CD8-positive, alpha-beta memory T cell (primary cell): ENCODE measurements around the gene RRAS. TPM values are rescaled to one million over a fixed set of nuclear protein-coding genes. Genes with fewer than 3 reads are reported as not detected.
A peak's percentile ranks its signal among the peaks of the same experiment; 100 is the strongest.

Source experiments
- CTCF ChIA-PET: fragments of 350-600 bp; sonication (Branson Sonifier 250); formaldehyde crosslinking; loops from one replicate; lab custom pipeline; 2021; ENCODE audit warnings: antibody characterized with exemption; lab: Charles Lee
- POLR2A ChIA-PET: fragments of 350-600 bp; sonication (Branson Sonifier 250); formaldehyde crosslinking; loops from one replicate; lab custom pipeline; 2021; ENCODE audit warnings: antibody characterized with exemption; lab: Charles Lee
- DNase-seq, 5 donors: peaks; one replicate each; pipeline versions ENCODE4 v3.0.0 to v3.0.0-alpha.2; 2020 to 2022; ENCODE audit warnings: mixed read lengths in 1 of 5
- H3K27ac ChIP-seq: one replicate; pipeline ENCODE4 v1.7.0; 2013; ENCODE audit warnings: low read depth, mild to moderate bottlenecking, low read length, moderate library complexity
- H3K27me3 ChIP-seq: 2 replicates; pipeline ENCODE4 v1.7.0; 2013; ENCODE audit warnings: low read length, mild to moderate bottlenecking; ENCODE audit not compliant: insufficient read depth, poor library complexity, severe bottlenecking
- H3K36me3 ChIP-seq: 2 replicates; pipeline ENCODE4 v1.7.0; 2013; ENCODE audit warnings: mild to moderate bottlenecking, low read length, moderate library complexity; ENCODE audit not compliant: insufficient read depth
- H3K4me1 ChIP-seq: 2 replicates; pipeline ENCODE4 v1.7.0; 2013; ENCODE audit warnings: mild to moderate bottlenecking, low read length, moderate library complexity; ENCODE audit not compliant: insufficient read depth
- H3K4me3 ChIP-seq: 2 replicates; pipeline ENCODE4 v1.7.0; 2013; ENCODE audit warnings: mild to moderate bottlenecking, low read length
- H3K9me3 ChIP-seq: 2 replicates; pipeline ENCODE4 v1.7.0; 2013; ENCODE audit warnings: mild to moderate bottlenecking, low read length
- H3K27ac Mint-ChIP-seq, 8 donors: one replicate each; pipeline ENCODE4 v1.8.0; 2020 to 2021; ENCODE audit warnings: mixed read lengths in 8 of 8, mild to moderate bottlenecking in 6 of 8, inconsistent platforms in 3 of 8, moderate library complexity in 3 of 8
- H3K27me3 Mint-ChIP-seq, 2 donors: one replicate each; pipeline ENCODE4 v1.8.0; 2020 to 2021; ENCODE audit warnings: mixed read lengths in 2 of 2, mild to moderate bottlenecking in 1 of 2, moderate library complexity in 1 of 2
- H3K36me3 Mint-ChIP-seq, 3 donors: one replicate each; pipeline ENCODE4 v1.8.0; 2020 to 2021; ENCODE audit warnings: mixed read lengths in 3 of 3, inconsistent platforms in 1 of 3, mild to moderate bottlenecking in 1 of 3
- H3K4me1 Mint-ChIP-seq, 3 donors: one replicate each; pipeline ENCODE4 v1.8.0; 2020 to 2021; ENCODE audit warnings: mixed read lengths in 3 of 3, inconsistent platforms in 1 of 3, mild to moderate bottlenecking in 1 of 3
- H3K4me3 Mint-ChIP-seq, 7 donors: one replicate each; pipeline ENCODE4 v1.8.0; 2020 to 2021; ENCODE audit warnings: mixed read lengths in 7 of 7, mild to moderate bottlenecking in 6 of 7, moderate library complexity in 4 of 7, inconsistent platforms in 2 of 7
- H3K9me3 Mint-ChIP-seq, 5 donors: one replicate each; pipeline ENCODE4 v1.8.0; 2020 to 2022; ENCODE audit warnings: mixed read lengths in 5 of 5, mild to moderate bottlenecking in 3 of 5, moderate library complexity in 2 of 5, inconsistent platforms in 1 of 5
- polyA plus RNA-seq: library from polyadenylated mRNA; unstranded; fragments of 300-500 nt; fragmentation: Illumina TruSeq; gene quantifications from one replicate; pipeline ENCODE4 v1.2.3, GENCODE V29; 2021
- total RNA-seq, 2 experiments: library from RNA; stranded (reverse); gene quantifications; one replicate each; pipeline ENCODE4 v1.2.3, GENCODE V29; 2021

The RRAS gene
- total RNA-seq (1 to 10 TPM; 5.3 to 5.8 TPM), polyA plus RNA-seq (16.0 TPM)

DNA sequence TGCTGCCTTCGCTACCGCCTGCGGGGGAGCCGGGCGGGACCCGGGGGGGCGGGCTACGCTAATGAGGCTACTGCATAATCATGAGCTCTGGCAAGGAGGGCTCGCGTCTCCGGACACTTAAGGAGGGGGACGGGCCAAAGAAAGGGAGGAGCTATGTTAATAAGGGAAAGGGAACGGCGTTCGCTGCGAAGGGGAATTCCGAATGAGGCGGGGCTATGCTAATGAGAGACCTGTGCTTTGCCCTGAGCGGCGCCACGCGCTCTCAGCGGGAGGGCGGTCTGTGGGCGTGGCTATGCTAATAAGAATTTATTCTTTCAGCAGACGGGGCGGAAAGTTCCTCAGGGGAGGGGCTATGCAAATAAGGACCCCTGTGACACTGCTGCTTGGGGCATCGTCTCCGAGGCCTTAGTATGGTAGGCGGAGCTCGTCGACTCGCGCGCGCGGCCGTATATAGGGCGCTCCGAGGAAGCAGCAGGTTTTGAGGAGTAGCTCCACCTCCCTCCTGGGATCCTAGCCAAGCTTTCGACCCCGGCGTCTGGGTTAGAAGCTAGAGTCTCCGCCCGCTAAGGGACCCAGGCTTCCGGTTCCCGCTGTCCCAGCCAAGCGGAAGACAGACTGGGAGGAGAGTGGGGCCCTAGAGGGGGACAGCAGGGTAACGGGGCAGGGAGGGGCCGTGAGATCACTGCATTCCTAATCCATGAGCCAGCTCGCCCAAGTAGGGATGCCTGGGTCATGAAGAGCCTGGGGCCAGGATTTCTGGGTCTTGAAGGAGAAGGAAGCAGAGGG, at the start of gene RRAS:
TSS of gene RRAS (minus strand) at position 31 of the 786 bp plus-strand sequence. CDS start 45 bp downstream, outside the sequence.
- H3K36me3 Mint-ChIP-seq, result peaks cover 0 to 19% (median 0%) of the 10 kb centered on the region in 3 donors
- H3K4me3 Mint-ChIP-seq, result peak within 1 kb of the TSS; percentile 85 to 97 (median 95)
- no peaks in the 10 kb centered on the region for H3K36me3 ChIP-seq
- H3K27me3 Mint-ChIP-seq, result peaks cover 0 to 3% of the 10 kb centered on the region in 2 donors
- DNase-seq, result peak; percentile 99 to 100 (median 99)
- no peaks in the 10 kb centered on the region for H3K9me3 ChIP-seq
- H3K4me1 Mint-ChIP-seq, result peaks cover 52 to 67% (median 61%) of the 10 kb centered on the region in 3 donors
- peaks cover 37% of the 10 kb centered on the region for H3K4me1 ChIP-seq
- peak within 1 kb of the TSS; percentile 87 for H3K4me3 ChIP-seq
- ChIA-PET CTCF (interaction anchor here (0.9 to 2.7 kb wide), 13 partner anchors 15 to 236 kb away, joined by 3 to 18 read pairs (median 4); partner anchors contain the start of genes AKT1S1, BCL2L12, IRF3 and NOSIP), POLR2A (interaction anchor here (0.5 to 5.2 kb wide), 20 partner anchors 10 to 305 kb away, joined by 3 to 61 read pairs (median 4); partner anchors contain the start of genes AKT1S1, ALDH16A1, BCL2L12 and CD37)
- no peaks in the 10 kb centered on the region for H3K9me3 Mint-ChIP-seq
- H3K27ac ChIP-seq, result peak within 1 kb of the TSS; percentile 94
- H3K27ac Mint-ChIP-seq, result peak within 1 kb of the TSS; percentile 94 to 99 (median 98)
- no peaks in the 10 kb centered on the region for H3K27me3 ChIP-seq

- peak within 1 kb of the TSS in 5 of 8 donors; percentile 6 to 58 (median 50) for H3K27ac Mint-ChIP-seq
- peak in 1 of 5 donors; percentile 15 for DNase-seq
These were observed 49.5 kb upstream of the RRAS start, which contains the start of gene ADM5 for GRCh38 chr19:49689133-49690078. ADM5 (plus strand) TSS chr19:49689594; CDS start chr19:49689838, 244 bp downstream.

DNA sequence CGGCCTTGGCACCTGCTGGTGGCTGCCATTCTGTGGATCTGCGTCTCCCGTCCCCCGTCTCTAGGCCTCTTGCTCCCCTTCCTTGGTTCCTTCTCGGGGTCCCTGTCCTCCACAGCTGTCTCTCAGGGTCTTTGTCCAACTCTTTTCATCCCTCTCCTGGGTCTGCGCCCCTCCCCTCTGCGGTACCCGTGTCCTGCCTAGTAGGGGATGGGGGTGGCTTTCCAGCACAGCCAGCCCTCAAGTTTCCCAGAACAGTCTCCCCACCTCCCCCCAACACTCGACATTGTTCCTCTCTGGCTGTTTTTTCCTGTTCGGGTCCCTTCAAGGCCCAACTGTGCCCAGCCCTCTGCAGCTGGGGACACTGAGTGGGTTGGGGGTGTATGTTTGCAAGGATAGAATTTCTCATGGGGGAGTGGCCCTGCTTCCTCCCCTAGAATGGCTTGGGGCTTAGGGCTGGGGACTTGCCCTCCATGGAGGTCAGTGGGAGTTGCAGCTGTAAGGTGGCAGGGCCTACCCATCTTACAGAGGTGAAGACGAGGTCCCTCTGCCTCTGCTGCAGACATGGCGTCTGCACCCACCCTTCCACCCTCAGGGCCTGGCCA, 48.7 kb upstream of the RRAS start:
- peaks cover 14 to 31% (median 14%) of the 10 kb centered on the region in 3 donors for H3K4me1 Mint-ChIP-seq
- peaks cover 3 to 43% (median 5%) of the 10 kb centered on the region in 3 donors for H3K36me3 Mint-ChIP-seq
- Histone ChIP-seq H3K36me3 (peaks cover 7% of the 10 kb centered on the region), H3K27me3 (no peaks in the 10 kb centered on the region), H3K4me1 (peaks cover 17% of the 10 kb centered on the region), H3K27ac (no peak overlapping the region), H3K9me3 (no peaks in the 10 kb centered on the region), H3K4me3 (no peak overlapping the region)
- ChIA-PET POLR2A (no interaction called here), CTCF (no interaction called here)
- H3K27me3 Mint-ChIP-seq, result peaks cover 17 to 19% of the 10 kb centered on the region in 2 donors
- H3K4me3 Mint-ChIP-seq, result no peak overlapping the region
- H3K27ac Mint-ChIP-seq, result no peak overlapping the region
- H3K9me3 Mint-ChIP-seq, result no peaks in the 10 kb centered on the region
- no peak for DNase-seq

More at GRCh38 chr19:49689133-49690078, 49.5 kb upstream of the RRAS start, which contains the start of gene ADM5:
- no peaks in the 10 kb centered on the region for H3K27me3 ChIP-seq
- H3K4me1 Mint-ChIP-seq, result peaks cover 14 to 31% (median 14%) of the 10 kb centered on the region in 3 donors
- CTCF ChIA-PET, result interaction anchor here (1.4 kb wide), 1 partner anchor 8 kb away, joined by 3 read pairs; no protein-coding TSS in a partner anchor
- H3K9me3 ChIP-seq, result no peaks in the 10 kb centered on the region
- H3K36me3 Mint-ChIP-seq, result peaks cover 3 to 35% (median 4%) of the 10 kb centered on the region in 3 donors
- no peaks in the 10 kb centered on the region for H3K9me3 Mint-ChIP-seq
- no peak within 1 kb of the TSS for H3K27ac ChIP-seq
- peak within 1 kb of the TSS; percentile 80 to 87 (median 84) for H3K4me3 Mint-ChIP-seq
- H3K4me1 ChIP-seq, result peaks cover 17% of the 10 kb centered on the region
- H3K4me3 ChIP-seq, result peak within 1 kb of the TSS; percentile 47
- H3K36me3 ChIP-seq, result peaks cover 7% of the 10 kb centered on the region
- peaks cover 19 to 21% of the 10 kb centered on the region in 2 donors for H3K27me3 Mint-ChIP-seq
- POLR2A ChIA-PET, result no interaction called here

- Histone ChIP-seq H3K4me3 (no peak overlapping the region), H3K27ac (no peak overlapping the region), H3K9me3 (no peaks in the 10 kb centered on the region), H3K27me3 (no peaks in the 10 kb centered on the region), H3K36me3 (peaks cover 7% of the 10 kb centered on the region), H3K4me1 (peaks cover 17% of the 10 kb centered on the region)
- Mint-ChIP-seq H3K9me3 (no peaks in the 10 kb centered on the region), H3K36me3 (peaks cover 3 to 50% (median 5%) of the 10 kb centered on the region in 3 donors), H3K4me1 (peaks cover 14 to 31% (median 14%) of the 10 kb centered on the region in 3 donors), H3K27me3 (peaks cover 13 to 19% of the 10 kb centered on the region in 2 donors), H3K4me3 (peak overlapping the region in 1 of 7 donors; percentile 59), H3K27ac (no peak overlapping the region)
- ChIA-PET POLR2A (interaction anchor here (0.5 kb wide), 1 partner anchor 97 kb away, joined by 4 read pairs; no protein-coding TSS in a partner anchor), CTCF (interaction anchor here (1.0 to 1.6 kb wide), 2 partner anchors 9 to 117 kb away, joined by 3 to 5 read pairs; no protein-coding TSS in a partner anchor)
- no peak for DNase-seq
These were observed 47.8 kb upstream of the RRAS start for GRCh38 chr19:49687566-49688316.

GRCh38 chr19:49687150-49687549, 47.2 kb upstream of the RRAS start:
- Histone ChIP-seq H3K27ac (no peak overlapping the region), H3K27me3 (no peaks in the 10 kb centered on the region), H3K36me3 (peaks cover 11% of the 10 kb centered on the region), H3K4me3 (no peak overlapping the region), H3K4me1 (peaks cover 17% of the 10 kb centered on the region), H3K9me3 (no peaks in the 10 kb centered on the region)
- no peak for DNase-seq
- POLR2A ChIA-PET, result interaction anchor here (0.5 kb wide), 1 partner anchor 96 kb away, joined by 4 read pairs; no protein-coding TSS in a partner anchor
- Mint-ChIP-seq H3K4me3 (no peak overlapping the region), H3K27ac (no peak overlapping the region), H3K9me3 (no peaks in the 10 kb centered on the region), H3K36me3 (peaks cover 3 to 55% (median 8%) of the 10 kb centered on the region in 3 donors), H3K4me1 (peaks cover 13 to 27% (median 14%) of the 10 kb centered on the region in 3 donors), H3K27me3 (peaks cover 13 to 16% of the 10 kb centered on the region in 2 donors)
- CTCF ChIA-PET, result interaction anchor here (1.0 to 1.6 kb wide), 2 partner anchors 8 to 117 kb away, joined by 3 to 5 read pairs; no protein-coding TSS in a partner anchor

DNA sequence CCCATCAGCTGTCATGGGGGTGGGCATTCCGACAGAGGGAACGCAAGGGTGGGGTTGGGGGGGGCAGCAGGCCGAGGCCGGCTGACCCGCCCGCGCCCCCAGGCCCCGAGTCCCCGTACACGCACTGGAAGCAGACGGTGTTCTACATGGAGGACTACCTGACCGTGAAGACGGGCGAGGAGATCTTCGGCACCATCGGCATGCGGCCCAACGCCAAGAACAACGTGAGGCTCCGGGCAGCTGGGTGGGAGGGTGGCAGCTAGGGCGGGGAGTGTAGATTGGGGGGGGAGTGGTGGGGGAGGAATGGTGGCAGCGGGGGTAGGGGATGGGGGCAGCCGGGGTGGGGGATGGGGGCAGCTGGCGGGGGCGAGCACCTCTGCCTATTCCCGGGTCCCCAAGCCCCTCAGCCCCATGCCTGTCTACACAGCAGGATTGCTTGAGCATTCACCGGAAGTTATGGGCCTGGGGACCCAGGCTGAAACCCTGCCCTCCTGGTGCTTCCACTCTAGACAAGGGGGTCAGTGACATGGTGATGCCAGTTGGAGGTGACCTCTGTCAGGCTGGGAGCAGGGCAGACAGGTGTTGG, 46.7 kb upstream of the RRAS start:
- H3K27me3 Mint-ChIP-seq, result peaks cover 13 to 15% of the 10 kb centered on the region in 2 donors
- DNase-seq, result no peak
- Histone ChIP-seq H3K9me3 (no peaks in the 10 kb centered on the region), H3K4me3 (no peak overlapping the region), H3K27me3 (no peaks in the 10 kb centered on the region), H3K36me3 (peaks cover 15% of the 10 kb centered on the region), H3K4me1 (peaks cover 17% of the 10 kb centered on the region), H3K27ac (no peak overlapping the region)
- H3K27ac Mint-ChIP-seq, result no peak overlapping the region
- H3K9me3 Mint-ChIP-seq, result no peaks in the 10 kb centered on the region
- no peak overlapping the region for H3K4me3 Mint-ChIP-seq
- H3K4me1 Mint-ChIP-seq, result peaks cover 13 to 26% (median 14%) of the 10 kb centered on the region in 3 donors
- CTCF ChIA-PET, result interaction anchor here (1.0 to 1.6 kb wide), 2 partner anchors 8 to 116 kb away, joined by 3 to 5 read pairs; no protein-coding TSS in a partner anchor
- H3K36me3 Mint-ChIP-seq, result peaks cover 3 to 60% (median 8%) of the 10 kb centered on the region in 3 donors
- POLR2A ChIA-PET, result no interaction called here
